ENCODE measurements around the gene SMC5.

Gene SMC5

DNA sequence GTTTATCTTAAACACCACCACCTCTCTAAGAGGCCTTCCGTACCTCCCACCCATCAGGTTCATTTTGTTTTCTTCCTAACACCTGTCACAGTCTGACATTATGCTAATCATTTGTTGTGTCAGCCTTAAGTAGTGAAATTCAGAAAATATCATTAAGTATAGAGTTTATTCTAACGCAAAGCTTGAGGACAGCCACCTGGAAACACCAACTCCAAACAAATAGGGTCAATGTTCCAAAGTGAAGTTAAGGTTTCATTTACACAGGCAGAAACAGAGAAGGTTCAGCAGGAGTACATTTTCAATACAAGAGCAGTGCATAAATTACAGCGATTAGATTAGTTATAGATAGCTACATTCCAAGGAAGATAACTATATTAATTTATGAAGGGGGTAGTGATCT is 1.3 kb upstream of the SMC5 start:
- H3K4me3 ChIP-seq (ENCODE audit: low read length): peak overlapping the region; percentile 68
- TF ChIP-seq, protein P1, sequence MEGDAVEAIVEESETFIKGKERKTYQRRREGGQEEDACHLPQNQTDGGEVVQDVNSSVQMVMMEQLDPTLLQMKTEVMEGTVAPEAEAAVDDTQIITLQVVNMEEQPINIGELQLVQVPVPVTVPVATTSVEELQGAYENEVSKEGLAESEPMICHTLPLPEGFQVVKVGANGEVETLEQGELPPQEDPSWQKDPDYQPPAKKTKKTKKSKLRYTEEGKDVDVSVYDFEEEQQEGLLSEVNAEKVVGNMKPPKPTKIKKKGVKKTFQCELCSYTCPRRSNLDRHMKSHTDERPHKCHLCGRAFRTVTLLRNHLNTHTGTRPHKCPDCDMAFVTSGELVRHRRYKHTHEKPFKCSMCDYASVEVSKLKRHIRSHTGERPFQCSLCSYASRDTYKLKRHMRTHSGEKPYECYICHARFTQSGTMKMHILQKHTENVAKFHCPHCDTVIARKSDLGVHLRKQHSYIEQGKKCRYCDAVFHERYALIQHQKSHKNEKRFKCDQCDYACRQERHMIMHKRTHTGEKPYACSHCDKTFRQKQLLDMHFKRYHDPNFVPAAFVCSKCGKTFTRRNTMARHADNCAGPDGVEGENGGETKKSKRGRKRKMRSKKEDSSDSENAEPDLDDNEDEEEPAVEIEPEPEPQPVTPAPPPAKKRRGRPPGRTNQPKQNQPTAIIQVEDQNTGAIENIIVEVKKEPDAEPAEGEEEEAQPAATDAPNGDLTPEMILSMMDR (conservative IDR thresholded peaks at IDR 0.05; ENCODE audit: low read depth, low read length): no peak
- no peak for DNase-seq (ENCODE audit: low read depth)

- TF ChIP-seq, protein P1 (conservative IDR thresholded peaks at IDR 0.05; ENCODE audit: low read depth, low read length): no peak
- peak overlapping the region; percentile 68 for H3K4me3 ChIP-seq (ENCODE audit: low read length)
- DNase-seq (ENCODE audit: low read depth): no peak
These were observed 637 bp upstream of the SMC5 start for GRCh38 chr9:70257991-70258691.

GRCh38 chr9:70259512-70259802 is 679 bp downstream of the SMC5 start:
- H3K4me3 ChIP-seq (ENCODE audit: low read length): peak overlapping the region; percentile 91
- TF ChIP-seq, protein P1 (conservative IDR thresholded peaks at IDR 0.05; ENCODE audit: low read depth, low read length): no peak
- DNase-seq (ENCODE audit: low read depth): no peak

- TF ChIP-seq, protein P1 (conservative IDR thresholded peaks at IDR 0.05; ENCODE audit: low read depth, low read length): no peak
- peak overlapping the region; percentile 91 for H3K4me3 ChIP-seq (ENCODE audit: low read length)
- no peak for DNase-seq (ENCODE audit: low read depth)
These were observed 1.2 kb downstream of the SMC5 start for GRCh38 chr9:70260007-70260443.

- DNase-seq (ENCODE audit: low read depth): no peak
- TF ChIP-seq, protein P1 (conservative IDR thresholded peaks at IDR 0.05; ENCODE audit: low read depth, low read length): no peak
- peak overlapping the region; percentile 91 for H3K4me3 ChIP-seq (ENCODE audit: low read length)
These were observed 1.8 kb downstream of the SMC5 start for GRCh38 chr9:70260606-70261005.

- peak overlapping the region; percentile 91 for H3K4me3 ChIP-seq (ENCODE audit: low read length)
- no peak for DNase-seq (ENCODE audit: low read depth)
- TF ChIP-seq, protein P1 (conservative IDR thresholded peaks at IDR 0.05; ENCODE audit: low read depth, low read length): no peak
These were observed 2.5 kb downstream of the SMC5 start for GRCh38 chr9:70261131-70261870.

GRCh38 chr9:70262366-70262765 is 3.6 kb downstream of the SMC5 start:
- TF ChIP-seq, protein P1 (conservative IDR thresholded peaks at IDR 0.05; ENCODE audit: low read depth, low read length): no peak
- no peak overlapping the region for H3K4me3 ChIP-seq (ENCODE audit: low read length)
- DNase-seq (ENCODE audit: low read depth): no peak

Data from retinal pigment epithelial cell (primary cell).